Stimulated activated CD4-positive, alpha-beta T cell treated with anti-CD3 and anti-CD28 coated beads, TNF-alpha, amount 100 ng/mL, for 4 hours (primary cell): ENCODE measurements around the gene GPR3.

Source experiments
- DNase-seq, 3 experiments: peaks; one replicate each; pipeline ENCODE4 v3.0.0-alpha.2; 2020; ENCODE audit warnings: low read depth in 3 of 3

The GPR3 gene

GRCh38 chr1:27358038-27358927, 34.1 kb upstream of the GPR3 start:
- DNase-seq: no peak

DNA sequence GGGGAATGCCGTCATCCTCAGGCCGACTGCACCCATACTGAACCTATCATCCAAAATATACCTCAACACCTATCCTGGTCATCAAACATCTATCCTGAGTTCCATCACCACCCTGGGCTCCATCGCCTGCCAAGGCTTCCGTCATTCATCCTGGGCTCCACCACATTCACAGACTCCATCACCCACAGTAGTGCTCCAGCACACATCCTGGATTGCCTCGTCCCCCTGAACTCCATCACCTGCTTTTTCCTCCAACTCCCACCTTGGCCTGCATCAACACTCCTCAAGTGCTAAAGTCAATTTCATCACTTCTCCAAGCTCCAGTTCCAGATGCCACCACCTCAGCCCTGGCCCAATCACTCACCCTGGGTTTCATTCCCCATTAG, 33.5 kb upstream of the GPR3 start:
- DNase-seq: no peak

- no peak for DNase-seq
Measured at GRCh38 chr1:27359822-27360158, 32.6 kb upstream of the GPR3 start.

DNA sequence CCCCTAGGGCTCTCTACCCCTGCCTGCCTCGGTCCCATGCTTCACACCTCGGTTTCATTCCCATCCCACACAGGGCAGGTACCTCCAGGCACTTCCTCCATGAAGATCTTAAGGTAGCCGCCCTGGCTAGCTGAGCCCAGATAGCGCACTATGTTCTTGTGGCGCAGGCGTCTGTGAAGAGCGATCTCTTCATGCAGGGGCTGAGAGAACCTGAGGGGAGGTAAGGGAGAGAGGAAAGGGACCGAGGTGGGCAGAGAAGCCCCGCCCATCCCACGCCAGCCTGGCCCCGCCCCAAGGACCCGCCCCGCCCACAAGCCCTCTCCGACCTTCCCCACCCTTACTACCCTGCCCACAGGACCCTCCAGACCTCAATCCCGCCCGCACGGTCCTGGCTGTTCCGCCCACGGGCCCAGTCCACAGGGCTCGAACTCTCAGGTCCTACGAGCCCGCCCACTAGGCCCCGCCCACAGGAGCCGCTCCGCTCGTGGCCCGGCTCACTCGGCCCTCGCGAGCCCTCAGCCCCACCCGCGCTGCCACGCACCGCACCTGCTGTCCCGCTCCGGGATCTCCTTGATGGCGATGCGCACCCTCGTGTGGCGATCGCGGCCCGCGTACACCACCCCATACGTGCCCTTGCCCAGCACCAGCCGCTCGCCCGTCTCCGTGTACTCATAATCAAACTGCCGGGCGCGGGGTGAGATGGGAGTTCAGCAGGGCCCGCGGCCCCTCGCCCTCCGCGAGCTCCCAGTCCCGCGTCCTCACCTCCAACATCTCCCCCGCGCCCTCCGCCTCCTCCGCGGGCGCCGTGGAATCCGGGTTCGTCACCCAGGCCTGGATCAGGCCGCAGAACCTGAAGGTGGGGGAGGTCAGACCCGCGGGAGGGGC, 32.0 kb upstream of the GPR3 start:
- peak in 2 of 3 experiments; percentile 27 to 30 for DNase-seq

GRCh38 chr1:27361044-27361402, 31.4 kb upstream of the GPR3 start:
- DNase-seq: no peak

DNA sequence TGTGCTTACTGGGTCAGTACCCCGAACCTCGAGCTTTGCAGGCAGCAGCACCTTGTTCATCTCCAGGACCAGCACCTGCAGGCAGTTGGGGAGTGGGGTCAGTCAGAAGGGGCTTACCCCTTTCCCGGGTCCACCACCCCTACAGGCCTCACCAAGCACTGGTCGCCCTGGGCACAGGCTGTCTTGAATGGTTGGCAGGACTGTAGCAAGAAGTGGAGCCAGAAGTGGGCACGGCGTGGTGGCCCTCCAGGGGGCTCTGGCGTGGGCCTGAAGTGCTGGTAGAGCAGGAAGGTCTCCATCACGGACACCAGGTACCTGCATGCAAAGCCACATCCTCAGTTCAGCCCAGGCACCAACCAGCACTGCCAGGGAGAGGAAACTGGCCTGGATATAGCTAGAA, 30.9 kb upstream of the GPR3 start:
- DNase-seq: no peak

GRCh38 chr1:27363766-27364695, 28.4 kb upstream of the GPR3 start:
- DNase-seq: no peak

- no peak for DNase-seq
Measured at GRCh38 chr1:27364696-27365371, 27.6 kb upstream of the GPR3 start.

- peak; percentile 64 to 67 (median 64) for DNase-seq
Measured at GRCh38 chr1:27365372-27366112, 26.9 kb upstream of the GPR3 start.

GRCh38 chr1:27366113-27366410, 26.4 kb upstream of the GPR3 start:
- DNase-seq: peak; percentile 45 to 63 (median 45)

DNA sequence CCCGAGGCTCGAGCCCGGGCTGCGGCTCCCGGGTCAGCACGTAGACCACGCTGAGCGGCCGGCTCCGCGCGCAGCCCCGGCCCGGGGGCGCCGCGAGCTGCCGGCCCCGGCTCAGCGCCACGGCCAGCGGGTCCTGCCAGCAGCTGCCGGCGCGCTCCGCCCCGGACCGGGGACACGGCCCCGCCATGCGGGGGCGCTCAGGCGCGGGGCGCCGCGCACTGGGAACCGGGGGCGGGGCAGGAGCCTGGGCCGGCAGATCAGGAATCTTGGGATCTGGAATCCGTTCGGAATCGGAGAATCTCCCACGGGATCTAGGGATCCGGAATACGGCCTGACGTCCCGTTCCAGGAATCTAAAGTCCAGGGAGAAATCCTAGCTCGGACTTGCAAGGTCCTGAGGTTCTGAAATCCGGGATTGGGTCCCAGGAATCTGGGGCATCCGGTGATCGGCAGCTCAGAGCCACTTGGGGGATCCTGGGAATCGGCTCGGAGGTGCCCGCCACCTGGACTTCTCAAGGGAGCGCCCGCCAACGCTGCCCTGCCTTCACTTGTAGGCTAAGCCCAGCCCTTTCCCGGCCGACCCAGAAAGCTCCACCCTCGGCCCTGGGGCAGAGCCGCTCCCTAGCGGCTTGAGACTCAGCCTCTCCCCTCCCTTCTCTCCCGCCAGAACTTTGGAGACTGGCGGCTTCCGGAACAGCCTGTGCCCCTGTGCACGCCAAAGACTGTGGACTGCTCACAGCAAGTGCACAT, 25.8 kb upstream of the GPR3 start, which contains the start of gene MAP3K6:
Gene MAP3K6 (minus strand): TSS at position 551 of the 749 bp plus-strand sequence. CDS start 364 bp downstream, at position 187.
- no peak for DNase-seq

DNA sequence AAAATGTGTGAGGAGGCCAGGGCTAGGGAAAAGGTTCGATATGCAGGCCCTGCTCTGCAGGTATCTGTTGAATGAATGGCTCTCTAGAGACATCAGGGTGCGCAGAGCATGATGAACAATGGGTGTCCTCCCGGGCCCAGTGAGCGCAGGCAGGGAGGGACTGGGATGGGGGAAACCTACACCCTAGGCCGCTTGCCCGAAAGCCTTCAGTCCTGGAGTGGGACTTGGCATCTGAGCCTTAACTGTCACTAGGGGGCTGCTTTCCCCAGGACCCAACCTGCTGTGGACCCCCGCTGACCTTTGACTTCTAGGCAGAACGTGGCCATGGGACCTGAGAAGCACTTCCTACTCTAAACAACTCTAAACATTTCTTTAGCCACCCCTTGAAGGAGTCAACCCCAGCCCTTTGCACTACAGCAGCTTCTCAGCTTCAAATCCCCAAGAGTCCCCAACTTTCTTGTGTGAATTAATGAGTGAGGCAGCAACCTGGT, 25.2 kb upstream of the GPR3 start:
- no peak for DNase-seq

DNA sequence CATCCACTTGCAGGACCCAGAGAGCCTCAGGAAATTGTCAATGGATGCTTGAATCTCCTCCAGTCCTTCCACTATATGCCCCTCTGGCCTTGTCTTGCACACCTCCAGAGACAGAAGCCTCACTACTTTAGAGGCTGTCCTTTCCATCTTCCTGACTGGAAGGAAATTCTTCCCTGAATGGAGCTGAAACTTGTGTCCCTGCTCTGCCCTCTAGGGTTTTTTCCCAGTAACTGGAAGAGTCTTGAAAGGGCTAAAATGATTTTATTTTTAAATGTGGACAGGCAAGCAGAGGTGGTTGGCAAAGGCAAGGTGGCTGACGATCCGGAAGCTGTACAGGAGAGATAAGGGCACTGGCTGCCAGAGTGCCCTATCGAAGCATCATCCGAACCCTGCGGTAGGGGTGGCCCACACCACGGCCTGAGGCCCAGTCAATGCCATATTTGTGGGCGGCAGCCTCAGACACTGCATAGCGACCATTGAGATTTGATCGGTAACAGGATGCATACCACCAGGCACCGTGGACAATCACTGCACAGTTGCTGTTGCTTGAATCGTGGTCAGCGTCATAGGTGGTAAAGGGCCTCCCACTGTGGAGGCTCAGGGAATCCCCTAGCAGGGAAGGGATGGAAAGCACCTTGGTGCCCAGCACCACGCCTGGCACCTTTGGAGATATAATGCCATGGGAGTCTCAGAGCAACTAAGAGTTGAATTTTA, 23.4 kb upstream of the GPR3 start:
- DNase-seq: no peak

DNA sequence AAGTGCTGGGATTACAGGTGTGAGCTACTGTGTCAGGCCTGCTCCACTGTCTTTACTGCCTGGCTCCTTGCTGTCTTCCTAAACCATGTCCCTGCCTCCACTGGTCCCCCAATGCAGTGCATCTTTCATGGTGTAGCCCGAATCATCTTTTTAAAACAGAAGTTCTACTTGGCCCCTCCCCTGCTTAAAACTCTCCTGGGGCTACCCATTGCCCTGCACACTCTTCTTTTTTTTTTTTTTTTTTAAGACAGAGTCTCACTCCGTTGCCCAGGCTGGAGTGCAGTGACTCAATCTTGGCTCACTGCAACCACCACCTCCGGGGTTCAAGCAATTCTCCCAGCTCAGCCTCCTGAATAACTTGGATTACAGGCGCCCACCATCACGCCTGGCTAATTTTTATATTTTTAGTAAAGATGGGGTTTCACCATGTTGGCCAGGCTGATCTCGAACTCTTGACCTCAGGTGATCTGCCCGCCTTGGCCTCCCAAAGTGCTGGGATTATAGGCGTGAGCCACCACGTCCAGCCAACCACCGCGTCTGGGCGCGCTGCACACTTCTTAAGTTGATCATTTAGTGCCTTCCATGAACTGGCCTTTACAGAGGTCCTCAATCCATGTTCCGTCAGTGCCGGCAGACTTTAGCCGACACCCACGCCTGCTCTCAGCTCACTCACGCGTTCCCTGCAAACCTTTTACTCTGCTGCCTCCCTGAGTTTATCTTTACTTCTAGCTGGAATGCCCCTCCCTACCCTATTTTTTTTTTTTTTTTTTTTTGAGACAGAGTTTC, 20.2 kb upstream of the GPR3 start:
- DNase-seq: no peak

GRCh38 chr1:27372808-27373690, 19.4 kb upstream of the GPR3 start:
- no peak for DNase-seq

DNA sequence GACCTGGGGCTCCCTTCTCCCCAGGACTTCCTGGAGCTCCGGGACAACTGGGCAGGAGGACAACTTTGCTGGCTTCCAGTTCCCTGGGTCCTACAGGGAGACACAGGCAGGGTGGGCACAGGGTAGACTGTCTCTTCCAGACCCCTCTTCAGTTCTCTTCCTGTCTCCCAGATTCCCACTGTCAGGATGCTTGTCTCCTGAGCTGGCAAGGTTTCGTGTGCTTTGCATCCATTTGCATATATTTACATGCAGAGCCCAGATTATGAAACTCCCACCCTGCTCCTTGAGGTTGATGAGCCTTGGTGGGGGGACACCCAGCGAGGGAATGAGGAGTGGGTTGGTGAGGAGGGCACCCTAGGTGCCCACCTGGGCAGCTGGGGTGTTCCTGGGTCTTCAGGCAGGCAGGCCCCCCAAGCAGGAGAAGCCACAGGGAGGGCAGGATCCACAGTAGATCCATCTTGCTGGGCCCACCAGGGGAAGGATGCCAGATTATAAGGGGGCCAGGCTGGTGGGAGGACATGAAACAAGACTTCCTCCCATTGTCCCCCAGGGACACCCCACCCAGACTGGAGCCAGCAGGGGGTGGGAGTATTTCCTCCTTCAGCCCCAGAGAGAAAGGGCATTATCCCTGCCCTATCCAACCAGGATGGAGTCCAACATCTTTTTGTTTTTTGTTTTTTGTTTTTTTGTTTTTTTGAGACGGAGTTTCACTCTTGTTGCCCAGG, 17.9 kb upstream of the GPR3 start, which contains the start of gene FCN3:
Gene FCN3 (minus strand): TSS at position 463 of the 725 bp plus-strand sequence. CDS start 6 bp downstream, at position 457.
- no peak for DNase-seq
